ENCODE data around the gene CSTB.

The CSTB gene

GRCh38 chr21:43736224-43736883 is 39.8 kb downstream of the CSTB start:
- no peak overlapping the region for H3K4me3 ChIP-seq (ENCODE audit: low read length)
- no peaks in the 10 kb centered on the region for H3K4me1 ChIP-seq (ENCODE audit: low read length)
- no peaks in the 10 kb centered on the region for H3K27me3 ChIP-seq (replicated peaks; ENCODE audit: insufficient read depth, low read length)
- DNase-seq: no peak
- peaks cover 12% of the 10 kb centered on the region for H3F3A ChIP-seq (ENCODE audit: insufficient read depth, low read length)
- no peaks in the 10 kb centered on the region for H3K9me2 ChIP-seq (replicated peaks; ENCODE audit: insufficient read depth, low read length)
- no peaks in the 10 kb centered on the region for H3K9me3 ChIP-seq (replicated peaks; ENCODE audit: insufficient read depth, low read length)
- H3K9ac ChIP-seq (ENCODE audit: low read length): no peak overlapping the region
- peaks cover 40% of the 10 kb centered on the region for H4K20me1 ChIP-seq (ENCODE audit: insufficient read depth, low read length)
- TF ChIP-seq, protein P1, sequence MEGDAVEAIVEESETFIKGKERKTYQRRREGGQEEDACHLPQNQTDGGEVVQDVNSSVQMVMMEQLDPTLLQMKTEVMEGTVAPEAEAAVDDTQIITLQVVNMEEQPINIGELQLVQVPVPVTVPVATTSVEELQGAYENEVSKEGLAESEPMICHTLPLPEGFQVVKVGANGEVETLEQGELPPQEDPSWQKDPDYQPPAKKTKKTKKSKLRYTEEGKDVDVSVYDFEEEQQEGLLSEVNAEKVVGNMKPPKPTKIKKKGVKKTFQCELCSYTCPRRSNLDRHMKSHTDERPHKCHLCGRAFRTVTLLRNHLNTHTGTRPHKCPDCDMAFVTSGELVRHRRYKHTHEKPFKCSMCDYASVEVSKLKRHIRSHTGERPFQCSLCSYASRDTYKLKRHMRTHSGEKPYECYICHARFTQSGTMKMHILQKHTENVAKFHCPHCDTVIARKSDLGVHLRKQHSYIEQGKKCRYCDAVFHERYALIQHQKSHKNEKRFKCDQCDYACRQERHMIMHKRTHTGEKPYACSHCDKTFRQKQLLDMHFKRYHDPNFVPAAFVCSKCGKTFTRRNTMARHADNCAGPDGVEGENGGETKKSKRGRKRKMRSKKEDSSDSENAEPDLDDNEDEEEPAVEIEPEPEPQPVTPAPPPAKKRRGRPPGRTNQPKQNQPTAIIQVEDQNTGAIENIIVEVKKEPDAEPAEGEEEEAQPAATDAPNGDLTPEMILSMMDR (IDR thresholded peaks at IDR 0.05; ENCODE audit: low read length): no peak
- no peak for TF ChIP-seq EZH2 (optimal IDR thresholded peaks at IDR 0.05; ENCODE audit: low read depth, low read length)
- no peak for TF ChIP-seq EZH2phosphoT487 (IDR thresholded peaks at IDR 0.05; ENCODE audit: low read length)
- H3K4me2 ChIP-seq (ENCODE audit: low read depth, low read length): no peak overlapping the region
- H2AFZ ChIP-seq (ENCODE audit: low read length): no peak overlapping the region
- H3K36me3 ChIP-seq (replicated peaks; ENCODE audit: insufficient read depth, low read length): peaks cover 22% of the 10 kb centered on the region
- peaks cover 90% of the 10 kb centered on the region for H3K79me2 ChIP-seq (ENCODE audit: low read length)
- H3K27ac ChIP-seq (ENCODE audit: low read length): no peak overlapping the region

DNA sequence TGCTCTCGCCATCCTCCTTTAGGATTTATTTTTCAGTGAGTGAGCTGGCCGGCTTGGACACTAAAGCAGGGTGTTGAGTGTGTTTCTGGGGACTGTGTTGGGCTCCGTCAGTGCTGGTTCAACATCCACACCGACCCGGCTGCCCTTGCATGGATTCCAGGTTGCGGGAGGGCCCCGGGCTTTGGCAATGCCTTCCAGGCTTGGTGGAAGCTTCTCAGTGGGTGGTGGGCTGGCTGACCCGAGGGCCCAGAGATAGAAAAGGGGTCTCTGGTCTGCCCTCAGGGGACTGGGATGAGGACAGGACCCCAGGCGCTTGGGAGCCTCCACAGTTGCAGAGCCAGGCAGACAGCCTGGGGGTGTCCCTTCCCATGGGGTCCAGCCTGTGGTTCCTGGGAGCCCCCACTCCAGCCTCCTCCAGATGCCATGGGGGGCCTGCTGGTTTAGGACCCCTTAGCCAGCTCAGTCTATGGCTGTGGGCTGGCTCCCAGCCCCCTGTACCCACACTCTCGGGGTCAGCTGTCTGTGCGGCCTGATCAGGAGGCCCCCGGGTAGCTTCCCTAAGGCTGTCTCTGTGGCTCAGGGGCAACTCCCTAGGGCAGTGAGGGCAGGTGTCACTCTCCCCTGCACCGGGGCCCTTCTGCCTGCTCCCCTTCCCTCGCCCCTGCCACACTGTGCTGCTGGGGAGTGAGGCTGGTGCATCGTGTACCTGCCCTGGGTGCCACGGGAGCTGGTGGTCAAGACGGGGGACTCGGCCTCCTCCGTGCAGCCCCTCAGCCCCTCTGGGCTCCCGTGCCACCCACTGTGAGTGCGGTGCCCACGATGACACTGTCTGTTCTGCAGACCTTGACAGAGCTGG is 40.6 kb downstream of the CSTB start:
- no peaks in the 10 kb centered on the region for H3K27me3 ChIP-seq (replicated peaks; ENCODE audit: insufficient read depth, low read length)
- H3K9ac ChIP-seq (ENCODE audit: low read length): no peak overlapping the region
- no peak overlapping the region for H3K4me2 ChIP-seq (ENCODE audit: low read depth, low read length)
- H3K79me2 ChIP-seq (ENCODE audit: low read length): peaks cover 94% of the 10 kb centered on the region
- peaks cover 44% of the 10 kb centered on the region for H4K20me1 ChIP-seq (ENCODE audit: insufficient read depth, low read length)
- H3K27ac ChIP-seq (ENCODE audit: low read length): no peak overlapping the region
- H3K4me1 ChIP-seq (ENCODE audit: low read length): no peaks in the 10 kb centered on the region
- no peak for TF ChIP-seq EZH2 (optimal IDR thresholded peaks at IDR 0.05; ENCODE audit: low read depth, low read length)
- TF ChIP-seq, protein P1 (IDR thresholded peaks at IDR 0.05; ENCODE audit: low read length): no peak
- no peak for TF ChIP-seq EZH2phosphoT487 (IDR thresholded peaks at IDR 0.05; ENCODE audit: low read length)
- H3K9me3 ChIP-seq (replicated peaks; ENCODE audit: insufficient read depth, low read length): no peaks in the 10 kb centered on the region
- peaks cover 11% of the 10 kb centered on the region for H3F3A ChIP-seq (ENCODE audit: insufficient read depth, low read length)
- DNase-seq: no peak
- no peak overlapping the region for H2AFZ ChIP-seq (ENCODE audit: low read length)
- H3K36me3 ChIP-seq (replicated peaks; ENCODE audit: insufficient read depth, low read length): peaks cover 26% of the 10 kb centered on the region
- H3K9me2 ChIP-seq (replicated peaks; ENCODE audit: insufficient read depth, low read length): no peaks in the 10 kb centered on the region
- no peak overlapping the region for H3K4me3 ChIP-seq (ENCODE audit: low read length)

DNA sequence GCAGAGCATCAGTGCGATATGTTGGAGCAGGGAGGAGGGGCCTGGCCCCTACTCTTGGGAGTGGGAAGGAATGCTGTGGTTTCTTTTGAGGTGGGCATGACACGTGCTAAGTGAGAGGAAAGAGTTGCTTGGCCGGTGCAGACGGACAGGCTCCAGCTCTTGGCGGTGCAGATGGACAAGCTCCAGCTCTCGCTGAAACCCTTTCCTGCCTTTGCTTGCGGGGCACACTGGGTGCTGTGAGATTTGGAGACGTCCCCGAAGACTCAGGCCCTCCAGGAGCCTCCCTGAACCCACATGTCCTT is 41.2 kb downstream of the CSTB start:
- H3K9me3 ChIP-seq (replicated peaks; ENCODE audit: insufficient read depth, low read length): no peaks in the 10 kb centered on the region
- no peak overlapping the region for H3K4me2 ChIP-seq (ENCODE audit: low read depth, low read length)
- peaks cover 44% of the 10 kb centered on the region for H4K20me1 ChIP-seq (ENCODE audit: insufficient read depth, low read length)
- no peak for TF ChIP-seq EZH2phosphoT487 (IDR thresholded peaks at IDR 0.05; ENCODE audit: low read length)
- TF ChIP-seq, protein P1 (IDR thresholded peaks at IDR 0.05; ENCODE audit: low read length): no peak
- TF ChIP-seq EZH2 (optimal IDR thresholded peaks at IDR 0.05; ENCODE audit: low read depth, low read length): no peak
- H3K79me2 ChIP-seq (ENCODE audit: low read length): peaks cover 94% of the 10 kb centered on the region
- no peak overlapping the region for H2AFZ ChIP-seq (ENCODE audit: low read length)
- no peaks in the 10 kb centered on the region for H3K4me1 ChIP-seq (ENCODE audit: low read length)
- H3K9me2 ChIP-seq (replicated peaks; ENCODE audit: insufficient read depth, low read length): no peaks in the 10 kb centered on the region
- peaks cover 26% of the 10 kb centered on the region for H3K36me3 ChIP-seq (replicated peaks; ENCODE audit: insufficient read depth, low read length)
- no peaks in the 10 kb centered on the region for H3K27me3 ChIP-seq (replicated peaks; ENCODE audit: insufficient read depth, low read length)
- H3K27ac ChIP-seq (ENCODE audit: low read length): no peak overlapping the region
- DNase-seq: no peak
- H3K9ac ChIP-seq (ENCODE audit: low read length): no peak overlapping the region
- peaks cover 9% of the 10 kb centered on the region; the same call in 1 of the 2 replicates for H3F3A ChIP-seq (ENCODE audit: insufficient read depth, low read length)
- H3K4me3 ChIP-seq (ENCODE audit: low read length): no peak overlapping the region

All from MM.1S (cell line).